NT2/D1 (cell line): ENCODE results near the gene HPGD.

Experiments used
- SUZ12 ChIP-seq: IDR thresholded peaks from 2 replicates; pipeline ENCODE4 v1.6.1; 2011; ENCODE audit not compliant: insufficient read length, insufficient read depth; ENCODE audit errors: extremely low read depth
- YY1 ChIP-seq: IDR thresholded peaks from 2 replicates; pipeline ENCODE4 v1.6.1; 2011; ENCODE audit not compliant: insufficient read length, insufficient read depth
- ZNF274 ChIP-seq: IDR thresholded peaks from 2 replicates; pipeline ENCODE4 v1.6.1; 2011; ENCODE audit warnings: mild to moderate bottlenecking, low read depth, low read length

DNA sequence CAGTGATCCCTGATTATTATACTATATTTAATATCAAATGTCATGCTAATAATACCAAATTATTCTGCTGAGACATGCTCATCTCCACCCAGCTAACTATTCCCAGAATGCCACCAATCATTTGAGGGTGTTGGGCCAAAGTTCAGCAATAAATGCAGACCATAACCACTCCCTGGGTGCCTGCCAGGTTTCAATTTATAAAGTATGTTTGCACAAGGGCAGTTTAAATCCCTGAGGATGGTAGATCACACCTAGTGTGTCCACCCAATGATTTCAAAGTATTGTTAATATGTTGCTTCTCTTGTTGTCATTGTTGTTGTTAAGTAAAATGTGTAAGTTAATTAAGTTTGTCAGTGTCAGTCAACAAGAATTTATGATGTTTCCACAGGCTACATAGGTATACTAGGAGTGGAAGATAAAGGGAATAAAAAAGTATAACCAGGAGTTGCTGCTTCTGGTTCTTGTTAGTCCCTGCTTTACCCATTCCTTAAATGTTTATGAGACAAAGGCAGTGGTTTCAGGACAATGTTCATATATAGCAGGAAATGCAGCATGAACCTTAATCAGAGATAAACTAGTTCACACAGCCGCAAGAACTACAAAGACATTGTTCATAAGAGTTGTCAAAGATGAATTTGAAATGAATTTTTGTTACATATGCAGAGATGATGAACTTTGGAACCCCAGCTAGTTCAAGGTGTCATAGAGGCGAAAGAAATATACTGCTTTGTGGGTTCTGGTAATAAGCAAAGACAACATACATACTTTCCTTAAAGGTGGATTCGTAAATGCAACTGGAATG, 25.5 kb downstream of the HPGD start:
- no peak for TF ChIP-seq ZNF274
- TF ChIP-seq SUZ12, result no peak
- no peak for TF ChIP-seq YY1
